DOHH2 (cell line): ENCODE results near the gene RNF212.

Experiments used
- CTCF ChIP-seq: fragments of 200-600 bp; sonication (generic); IDR thresholded peaks from one replicate; pipeline ENCODE4 v1.5.1; 2014; ENCODE audit warnings: antibody characterized with exemption, mild to moderate bottlenecking, low read depth, low read length; ENCODE audit not compliant: poor library complexity, severe bottlenecking
- EZH2phosphoT487 ChIP-seq: fragments of 200-600 bp; sonication (generic); IDR thresholded peaks from 2 replicates; pipeline ENCODE4 v1.6.1; 2017; ENCODE audit warnings: borderline replicate concordance, mild to moderate bottlenecking, antibody characterized with exemption, low read length, moderate library complexity, mixed read lengths

- no peak for TF ChIP-seq CTCF
- no peak for TF ChIP-seq EZH2phosphoT487
Observed at GRCh38 chr4:1109898-1110506, 3.4 kb downstream of the RNF212 start.
